Natural killer cell treated with Interleukin-12 subunit alpha and Interleukin-12 subunit beta and Interleukin-15 and Interleukin-18, amount 100 ng/mL, for 72 hours (primary cell): Measurements from ENCODE around the gene SHANK3. TPM values are rescaled to one million over a fixed set of nuclear protein-coding genes. Genes with fewer than 3 reads are reported as not detected.

Source experiments
- ATAC-seq, 2 donors: fragments of 150-1000 bp; cut with Tn5 transposase in 1 of 2; sonication (Bioruptor Pico), chemical (Tn5 transposase) in 1 of 2; 2 replicates each; pipeline ENCODE4 v1.10.0; 2021
- DNase-seq: peaks from one replicate; pipeline ENCODE4 v3.0.0; 2022; ENCODE audit warnings: low spot score
- H3K27ac Mint-ChIP-seq, 2 donors: 1 replicate in 1 of 2; 2 replicates in 1 of 2; pipeline ENCODE4 v1.8.0; 2022; ENCODE audit warnings: mixed read lengths in 2 of 2, mild to moderate bottlenecking in 1 of 2, moderate library complexity in 1 of 2
- H3K27me3 Mint-ChIP-seq, 2 donors: 1 replicate in 1 of 2; 2 replicates in 1 of 2; pipeline ENCODE4 v1.8.0; 2022; ENCODE audit warnings: mixed read lengths in 2 of 2
- H3K36me3 Mint-ChIP-seq: one replicate; pipeline ENCODE4 v1.8.0; 2022; ENCODE audit warnings: mixed read lengths
- H3K4me1 Mint-ChIP-seq, 2 donors: 1 replicate in 1 of 2; 2 replicates in 1 of 2; pipeline ENCODE4 v1.8.0; 2022; ENCODE audit warnings: low read depth in 2 of 2, mixed read lengths in 2 of 2, mild to moderate bottlenecking in 1 of 2
- H3K4me3 Mint-ChIP-seq: one replicate; pipeline ENCODE4 v1.8.0; 2022; ENCODE audit warnings: mixed read lengths
- H3K9me3 Mint-ChIP-seq: 2 replicates; pipeline ENCODE4 v1.8.0; 2022; ENCODE audit warnings: mixed read lengths
- total RNA-seq, 2 donors: library from RNA; stranded (reverse); gene quantifications; one replicate each; pipeline ENCODE4 v1.2.3, GENCODE V29; 2022

Gene SHANK3
- total RNA-seq, 2 donors from 2014 or later: not detected

GRCh38 chr22:50678651-50679521, 6.3 kb downstream of the SHANK3 start:
- peaks cover 0 to 6% of the 10 kb centered on the region in 2 donors for H3K4me1 Mint-ChIP-seq
- no peaks in the 10 kb centered on the region for H3K9me3 Mint-ChIP-seq
- H3K4me3 Mint-ChIP-seq: no peak overlapping the region
- no peaks in the 10 kb centered on the region for H3K36me3 Mint-ChIP-seq
- DNase-seq: no peak
- peaks cover 12 to 15% of the 10 kb centered on the region in 2 donors for H3K27me3 Mint-ChIP-seq
- H3K27ac Mint-ChIP-seq: no peak overlapping the region
- peak in 1 of 2 donors; percentile 6 for ATAC-seq

- DNase-seq (no peak), ATAC-seq (no peak)
- no peaks in the 10 kb centered on the region for H3K9me3 Mint-ChIP-seq
- H3K27ac Mint-ChIP-seq: no peak overlapping the region
- peaks cover 0 to 4% of the 10 kb centered on the region in 2 donors for H3K27me3 Mint-ChIP-seq
- no peaks in the 10 kb centered on the region for H3K36me3 Mint-ChIP-seq
- no peak overlapping the region for H3K4me3 Mint-ChIP-seq
- no peaks in the 10 kb centered on the region for H3K4me1 Mint-ChIP-seq
Observed at GRCh38 chr22:50683086-50683993, 10.7 kb downstream of the SHANK3 start.

GRCh38 chr22:50683994-50684371, 11.4 kb downstream of the SHANK3 start:
- Mint-ChIP-seq H3K27ac (no peak overlapping the region), H3K27me3 (peaks cover 0 to 4% of the 10 kb centered on the region in 2 donors), H3K4me3 (no peak overlapping the region), H3K36me3 (no peaks in the 10 kb centered on the region), H3K9me3 (no peaks in the 10 kb centered on the region), H3K4me1 (no peaks in the 10 kb centered on the region)
- DNase-seq (no peak), ATAC-seq (no peak)

GRCh38 chr22:50684501-50684900, 11.9 kb downstream of the SHANK3 start:
- Mint-ChIP-seq H3K4me3 (no peak overlapping the region), H3K27ac (no peak overlapping the region), H3K36me3 (no peaks in the 10 kb centered on the region), H3K27me3 (peaks cover 0 to 4% of the 10 kb centered on the region in 2 donors), H3K4me1 (no peaks in the 10 kb centered on the region), H3K9me3 (no peaks in the 10 kb centered on the region)
- ATAC-seq (no peak), DNase-seq (no peak)

GRCh38 chr22:50684986-50685385, 12.4 kb downstream of the SHANK3 start:
- Mint-ChIP-seq H3K4me3 (no peak overlapping the region), H3K27ac (no peak overlapping the region), H3K4me1 (no peaks in the 10 kb centered on the region), H3K36me3 (no peaks in the 10 kb centered on the region), H3K9me3 (no peaks in the 10 kb centered on the region), H3K27me3 (peaks cover 0 to 4% of the 10 kb centered on the region in 2 donors)
- ATAC-seq (no peak), DNase-seq (no peak)

- H3K4me1 Mint-ChIP-seq: peaks cover 0 to 5% of the 10 kb centered on the region in 2 donors
- DNase-seq: no peak
- H3K4me3 Mint-ChIP-seq: no peak overlapping the region
Observed at GRCh38 chr22:50686794-50687193, 14.2 kb downstream of the SHANK3 start.

GRCh38 chr22:50687829-50688228, 15.2 kb downstream of the SHANK3 start:
- Mint-ChIP-seq H3K27ac (no peak overlapping the region), H3K4me3 (no peak overlapping the region), H3K27me3 (peaks cover 0 to 15% of the 10 kb centered on the region in 2 donors), H3K36me3 (no peaks in the 10 kb centered on the region), H3K4me1 (peaks cover 0 to 9% of the 10 kb centered on the region in 2 donors), H3K9me3 (no peaks in the 10 kb centered on the region)
- no peak for DNase-seq
- no peak for ATAC-seq

More at GRCh38 chr22:50686794-50687193, 14.2 kb downstream of the SHANK3 start:
- Mint-ChIP-seq H3K9me3 (no peaks in the 10 kb centered on the region), H3K27me3 (peaks cover 0 to 11% of the 10 kb centered on the region in 2 donors), H3K36me3 (no peaks in the 10 kb centered on the region), H3K27ac (no peak overlapping the region)
- no peak for ATAC-seq

- Mint-ChIP-seq H3K9me3 (no peaks in the 10 kb centered on the region), H3K4me3 (no peak overlapping the region), H3K27me3 (peaks cover 0 to 15% of the 10 kb centered on the region in 2 donors), H3K36me3 (no peaks in the 10 kb centered on the region), H3K4me1 (peaks cover 0 to 9% of the 10 kb centered on the region in 2 donors), H3K27ac (no peak overlapping the region)
- ATAC-seq (no peak), DNase-seq (no peak)
Observed at GRCh38 chr22:50688448-50688847, 15.8 kb downstream of the SHANK3 start.

- Mint-ChIP-seq H3K27me3 (peaks cover 0 to 15% of the 10 kb centered on the region in 2 donors), H3K27ac (no peak overlapping the region), H3K4me3 (no peak overlapping the region), H3K4me1 (peaks cover 0 to 9% of the 10 kb centered on the region in 2 donors), H3K9me3 (no peaks in the 10 kb centered on the region), H3K36me3 (no peaks in the 10 kb centered on the region)
- DNase-seq (peak; percentile 32), ATAC-seq (no peak)
Observed at GRCh38 chr22:50691521-50691920, 18.9 kb downstream of the SHANK3 start.

- no peaks in the 10 kb centered on the region for H3K9me3 Mint-ChIP-seq
- ATAC-seq: no peak
- DNase-seq: no peak
- no peaks in the 10 kb centered on the region for H3K36me3 Mint-ChIP-seq
- H3K4me1 Mint-ChIP-seq: peaks cover 0 to 9% of the 10 kb centered on the region in 2 donors
- no peak overlapping the region for H3K4me3 Mint-ChIP-seq
- no peak overlapping the region for H3K27ac Mint-ChIP-seq
- H3K27me3 Mint-ChIP-seq: peaks cover 0 to 11% of the 10 kb centered on the region in 2 donors
Observed at GRCh38 chr22:50693462-50693861, 20.8 kb downstream of the SHANK3 start.

- H3K9me3 Mint-ChIP-seq: no peaks in the 10 kb centered on the region
- peak; percentile 47 for DNase-seq
- peaks cover 3 to 13% of the 10 kb centered on the region in 2 donors for H3K4me1 Mint-ChIP-seq
- H3K36me3 Mint-ChIP-seq: no peaks in the 10 kb centered on the region
- ATAC-seq: no peak
- no peak overlapping the region for H3K4me3 Mint-ChIP-seq
- peaks cover 0 to 14% of the 10 kb centered on the region in 2 donors for H3K27me3 Mint-ChIP-seq
- H3K27ac Mint-ChIP-seq: no peak overlapping the region
Observed at GRCh38 chr22:50694099-50694605, 21.5 kb downstream of the SHANK3 start.

GRCh38 chr22:50694766-50695420, 22.3 kb downstream of the SHANK3 start:
- peaks cover 0 to 14% of the 10 kb centered on the region in 2 donors for H3K27me3 Mint-ChIP-seq
- H3K4me3 Mint-ChIP-seq: no peak overlapping the region
- H3K9me3 Mint-ChIP-seq: no peaks in the 10 kb centered on the region
- ATAC-seq (no peak), DNase-seq (peak; percentile 58)
- peaks cover 3 to 13% of the 10 kb centered on the region in 2 donors for H3K4me1 Mint-ChIP-seq
- no peaks in the 10 kb centered on the region for H3K36me3 Mint-ChIP-seq
- H3K27ac Mint-ChIP-seq: no peak overlapping the region
